GM20000 (cell line): ENCODE measurements around the gene STAM.

Source experiments
- DNase-seq: peaks from one replicate; pipeline ENCODE4 v3.0.0; 2012; ENCODE audit warnings: low spot score
- TF ChIP-seq, protein P1 (sequence below): IDR thresholded peaks from 2 replicates; pipeline ENCODE4 v1.5.1; 2012; ENCODE audit warnings: mild to moderate bottlenecking, control low read depth; ENCODE audit errors: extremely low read depth, missing control alignments

The STAM gene

DNA sequence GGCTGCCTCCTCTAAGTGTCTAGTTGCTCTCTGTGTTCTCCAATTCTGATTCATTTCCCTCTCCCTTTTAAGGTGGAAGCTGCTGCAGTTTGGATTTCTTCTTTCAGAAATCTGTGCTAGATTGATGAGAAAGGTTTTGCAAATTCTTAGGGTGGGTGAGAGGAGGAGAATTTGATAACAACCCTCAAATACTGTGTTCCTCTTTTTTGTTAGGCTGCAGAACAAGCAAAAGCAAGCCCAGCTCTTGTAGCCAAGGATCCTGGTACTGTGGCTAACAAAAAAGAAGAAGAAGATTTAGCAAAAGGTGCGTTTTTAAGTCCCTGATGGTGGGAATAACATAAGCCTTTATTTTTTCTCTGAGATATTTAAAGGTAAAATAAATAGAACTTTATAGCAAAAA is 49.1 kb downstream of the STAM start:
- TF ChIP-seq, protein P1, sequence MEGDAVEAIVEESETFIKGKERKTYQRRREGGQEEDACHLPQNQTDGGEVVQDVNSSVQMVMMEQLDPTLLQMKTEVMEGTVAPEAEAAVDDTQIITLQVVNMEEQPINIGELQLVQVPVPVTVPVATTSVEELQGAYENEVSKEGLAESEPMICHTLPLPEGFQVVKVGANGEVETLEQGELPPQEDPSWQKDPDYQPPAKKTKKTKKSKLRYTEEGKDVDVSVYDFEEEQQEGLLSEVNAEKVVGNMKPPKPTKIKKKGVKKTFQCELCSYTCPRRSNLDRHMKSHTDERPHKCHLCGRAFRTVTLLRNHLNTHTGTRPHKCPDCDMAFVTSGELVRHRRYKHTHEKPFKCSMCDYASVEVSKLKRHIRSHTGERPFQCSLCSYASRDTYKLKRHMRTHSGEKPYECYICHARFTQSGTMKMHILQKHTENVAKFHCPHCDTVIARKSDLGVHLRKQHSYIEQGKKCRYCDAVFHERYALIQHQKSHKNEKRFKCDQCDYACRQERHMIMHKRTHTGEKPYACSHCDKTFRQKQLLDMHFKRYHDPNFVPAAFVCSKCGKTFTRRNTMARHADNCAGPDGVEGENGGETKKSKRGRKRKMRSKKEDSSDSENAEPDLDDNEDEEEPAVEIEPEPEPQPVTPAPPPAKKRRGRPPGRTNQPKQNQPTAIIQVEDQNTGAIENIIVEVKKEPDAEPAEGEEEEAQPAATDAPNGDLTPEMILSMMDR = no peak

DNA sequence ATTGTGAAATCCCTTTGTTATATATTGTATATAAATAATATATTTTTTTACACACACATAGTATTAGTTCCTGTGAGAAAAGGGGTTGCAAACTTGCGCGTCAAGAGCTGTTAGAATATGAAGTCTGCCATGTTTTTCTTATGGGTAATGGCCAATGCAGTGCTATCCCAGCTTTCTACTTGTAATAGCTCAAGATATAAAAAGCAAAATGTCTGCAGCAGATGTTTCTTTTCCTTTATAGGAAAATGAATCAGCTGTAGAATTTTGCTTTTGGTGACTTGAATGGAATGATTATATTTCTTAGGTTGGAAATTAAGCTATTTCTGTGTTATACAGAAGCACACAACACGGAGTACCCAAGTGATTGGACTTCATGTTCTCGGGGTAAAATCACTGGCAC is 54.7 kb downstream of the STAM start:
- TF ChIP-seq, protein P1 = no peak
- DNase-seq = no peak

More for the DNA sequence above, 49.1 kb downstream of the STAM start:
- no peak for DNase-seq

DNA sequence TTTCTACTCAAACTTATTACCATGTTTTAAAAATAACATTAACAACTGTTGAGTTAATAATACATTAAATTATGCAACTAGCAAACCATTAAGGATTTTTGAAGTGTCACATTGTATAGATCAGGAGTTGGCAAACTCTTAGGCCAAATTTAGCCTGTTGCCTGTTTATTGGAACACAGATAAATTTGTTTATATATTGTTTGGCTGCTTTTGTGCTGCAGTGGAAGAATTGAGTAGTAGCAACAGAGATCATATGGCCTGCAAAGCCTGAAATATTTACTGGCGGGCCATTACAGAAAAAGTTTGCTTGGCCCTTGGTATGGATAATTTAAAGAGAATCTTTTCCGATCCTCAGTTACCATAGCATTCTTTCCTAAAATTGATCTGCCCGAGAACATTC is 57.4 kb downstream of the STAM start:
- TF ChIP-seq, protein P1 = no peak
- DNase-seq = no peak

DNA sequence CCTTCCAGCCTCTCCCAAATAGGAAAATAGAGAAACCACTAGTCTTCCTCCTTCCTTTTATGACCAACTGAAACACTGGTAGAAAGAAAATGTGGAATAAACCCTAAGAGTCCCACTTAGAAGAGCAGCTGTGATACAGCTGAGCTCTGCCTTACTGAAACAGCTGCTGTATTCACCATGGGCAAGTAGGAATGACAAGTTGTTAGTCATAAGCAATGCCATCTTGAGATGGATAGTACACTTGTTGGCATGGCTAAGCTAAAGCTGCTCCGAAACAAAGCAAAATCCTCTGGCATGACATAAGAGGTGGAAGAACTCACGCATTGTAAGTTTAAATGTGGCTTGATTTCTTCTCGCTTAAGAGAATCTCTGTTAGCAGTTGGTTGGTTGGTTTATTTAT is 59.8 kb downstream of the STAM start:
- no peak for DNase-seq
- TF ChIP-seq, protein P1 = no peak

DNA sequence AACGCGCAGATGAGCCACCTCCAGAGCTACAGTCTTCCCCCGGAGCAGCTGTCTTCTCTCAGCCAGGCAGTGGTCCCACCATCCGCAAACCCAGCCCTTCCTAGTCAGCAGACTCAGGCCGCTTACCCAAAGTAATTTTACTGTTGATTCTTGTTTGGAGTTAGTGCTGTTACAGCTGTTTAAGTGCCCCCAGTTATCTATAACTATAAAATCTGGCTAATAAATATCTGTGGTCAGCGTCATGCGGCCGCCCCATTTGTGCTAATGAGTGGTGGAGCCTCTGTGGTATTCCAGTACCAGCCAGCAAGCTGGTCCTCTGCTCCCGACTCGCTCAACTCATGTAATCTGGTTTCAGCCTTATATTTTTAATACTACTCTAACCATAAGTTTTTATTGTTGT is 64.9 kb downstream of the STAM start:
- DNase-seq = no peak
- TF ChIP-seq, protein P1 = no peak

DNA sequence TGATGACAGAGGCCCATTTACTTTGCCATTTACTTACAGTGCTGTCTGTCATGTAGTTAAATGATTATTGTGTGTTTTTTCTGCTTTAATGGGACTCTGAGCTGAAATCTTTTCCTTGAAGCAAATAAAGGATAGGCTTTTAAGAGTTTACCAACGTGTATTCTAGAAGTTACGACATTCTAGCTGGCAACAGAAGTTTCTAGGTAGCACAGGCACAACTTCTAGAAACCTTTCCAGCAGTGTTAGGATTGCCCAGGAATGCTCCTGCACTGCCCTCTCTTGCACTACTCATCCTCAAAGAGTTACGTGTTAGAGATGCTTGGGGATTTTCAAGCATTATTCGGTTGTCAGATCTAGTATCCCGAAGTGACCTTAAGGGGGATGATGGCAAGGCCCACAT is 65.5 kb downstream of the STAM start:
- TF ChIP-seq, protein P1 = no peak
- no peak for DNase-seq

DNA sequence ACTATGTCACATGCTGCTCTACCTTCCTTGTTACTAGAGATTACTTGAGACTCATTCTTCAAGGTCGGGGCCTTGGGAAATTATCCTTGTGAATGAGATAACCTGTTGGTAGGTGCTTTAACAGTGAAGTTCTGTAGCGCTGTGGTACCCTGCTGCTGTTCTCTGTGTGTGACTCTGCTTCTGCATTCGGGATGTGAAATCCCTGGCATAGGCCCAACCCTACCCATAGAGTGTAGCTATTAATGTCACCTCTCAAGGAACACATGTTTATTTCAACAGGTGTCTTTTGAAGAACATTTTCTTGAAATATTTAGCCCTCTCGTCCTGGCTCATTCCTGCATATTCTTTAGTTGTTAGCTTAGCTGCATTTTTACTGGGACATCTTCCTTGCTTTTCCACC is 66.2 kb downstream of the STAM start:
- TF ChIP-seq, protein P1 = no peak
- no peak for DNase-seq

DNA sequence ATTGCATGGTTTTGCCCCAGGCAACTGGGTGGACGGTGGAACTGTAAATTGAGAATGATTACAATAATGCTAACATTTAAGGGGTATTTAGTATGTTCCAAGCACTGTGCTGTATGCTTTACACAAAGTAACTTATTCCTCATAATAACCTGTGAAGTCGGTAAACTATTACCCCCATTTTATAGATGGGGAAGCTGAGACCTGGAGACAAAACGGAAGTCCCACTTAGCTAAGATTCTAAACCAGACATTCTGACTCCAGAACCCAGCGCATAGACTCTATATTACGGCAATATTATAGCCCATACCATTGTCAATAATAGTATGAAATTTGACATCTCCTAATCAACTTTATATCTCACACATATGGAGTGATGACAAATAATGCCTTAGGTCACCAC is 68.1 kb downstream of the STAM start:
- TF ChIP-seq, protein P1 = no peak
- no peak for DNase-seq
